NCI-H1436 treated with DMSO at 0.1 percent for 48 hours (cell line): ENCODE data around the gene UBR3.
"Not testable (repeated sequence)": the region's sequence is repeated elsewhere in the genome, so short reads cannot be mapped to it uniquely, and the experiment has no call there.

ENCODE experiments used
- DNase-seq: peaks from one replicate; lab custom pipeline; 2025; lab: John Stamatoyannopoulos, UW

UBR3 gene

DNA sequence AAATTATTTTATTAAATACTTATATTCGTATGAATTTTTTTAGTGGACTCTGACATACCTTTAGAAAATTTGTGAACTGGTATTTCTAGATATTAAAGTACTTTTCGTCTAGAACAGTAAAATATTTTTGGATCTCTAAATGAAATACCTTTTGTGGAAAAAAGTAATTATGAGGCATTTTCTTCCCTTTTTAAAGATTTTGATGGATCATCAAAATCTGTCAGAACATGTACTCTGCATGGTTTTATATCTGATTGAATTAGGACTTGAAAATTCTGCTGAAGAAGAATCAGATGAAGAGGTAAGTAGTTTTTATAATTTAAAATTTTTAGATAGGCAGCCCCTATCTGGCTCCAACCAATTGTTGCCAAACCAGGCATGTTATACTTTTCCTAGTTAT is 118.8 kb downstream of the UBR3 start:
- DNase-seq: no peak

DNA sequence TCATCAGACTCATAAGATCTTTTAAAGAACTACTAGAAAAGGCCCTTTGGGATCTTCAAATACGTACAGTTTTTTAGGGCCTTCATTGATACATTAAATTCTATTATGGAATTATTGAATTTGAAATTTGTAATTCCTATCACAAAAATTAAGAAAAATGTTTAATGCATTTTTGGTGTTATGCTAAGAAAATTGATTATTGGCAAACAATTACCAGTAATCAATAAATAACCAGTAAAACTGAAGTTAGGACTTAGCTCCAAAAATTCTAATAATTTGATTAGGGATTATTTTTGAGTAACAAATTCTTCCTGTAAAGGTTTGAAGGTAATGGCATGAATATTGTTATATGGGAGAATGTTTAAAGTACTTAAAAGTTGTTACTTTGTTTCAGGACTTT is 119.3 kb downstream of the UBR3 start:
- DNase-seq: no peak

- DNase-seq: no peak
Observed at GRCh38 chr2:169955940-169956339, 128.7 kb downstream of the UBR3 start.

GRCh38 chr2:169957219-169957618 is 130.0 kb downstream of the UBR3 start:
- not testable (repeated sequence) for DNase-seq

GRCh38 chr2:169961911-169962310 is 134.7 kb downstream of the UBR3 start:
- DNase-seq: no peak

- no peak for DNase-seq
Observed at GRCh38 chr2:169963786-169964185, 136.5 kb downstream of the UBR3 start.

DNA sequence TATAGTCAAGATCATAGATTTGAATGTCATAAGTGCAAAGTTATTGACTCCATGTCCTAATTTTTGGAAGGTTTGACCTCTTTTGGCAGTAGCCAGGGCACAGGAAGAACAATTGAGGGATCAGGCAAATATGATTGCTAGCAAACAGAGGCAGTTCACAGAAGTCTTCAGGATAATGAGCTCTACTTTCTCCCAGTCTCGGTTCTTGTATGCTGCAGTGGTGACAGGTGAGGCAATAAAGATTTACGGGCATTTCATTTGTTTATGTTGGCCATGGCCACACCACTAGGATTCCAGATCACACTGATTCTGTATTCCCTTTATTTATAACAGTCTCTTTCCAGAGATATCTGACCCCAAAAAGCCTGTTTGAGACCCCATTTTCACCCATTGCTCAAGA is 137.5 kb downstream of the UBR3 start:
- no peak for DNase-seq

GRCh38 chr2:169965495-169965894 is 138.2 kb downstream of the UBR3 start:
- DNase-seq: no peak

GRCh38 chr2:169966454-169966853 is 139.2 kb downstream of the UBR3 start:
- no peak for DNase-seq

DNA sequence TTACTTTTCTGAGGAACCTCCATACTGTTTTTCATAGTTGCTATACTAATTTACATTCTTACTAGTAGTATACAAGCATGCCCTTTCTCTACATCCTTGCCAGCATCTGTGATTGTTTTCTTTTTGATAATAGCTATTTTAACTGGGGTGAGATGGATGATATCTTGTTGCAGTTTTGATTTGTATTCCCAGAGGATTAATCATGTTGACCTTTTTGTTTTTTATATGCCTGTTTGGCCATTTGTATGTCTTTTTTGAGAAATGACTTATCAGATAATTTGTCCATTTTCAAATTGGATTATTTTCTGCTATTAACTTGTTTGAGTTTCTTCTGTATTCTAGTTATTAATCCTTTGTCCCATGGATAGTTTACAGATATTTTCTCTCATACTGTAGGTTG is 141.5 kb downstream of the UBR3 start:
- DNase-seq: no peak

GRCh38 chr2:169975221-169975620 is 148.0 kb downstream of the UBR3 start:
- no peak for DNase-seq

GRCh38 chr2:169976335-169976851 is 149.1 kb downstream of the UBR3 start:
- no peak for DNase-seq

DNA sequence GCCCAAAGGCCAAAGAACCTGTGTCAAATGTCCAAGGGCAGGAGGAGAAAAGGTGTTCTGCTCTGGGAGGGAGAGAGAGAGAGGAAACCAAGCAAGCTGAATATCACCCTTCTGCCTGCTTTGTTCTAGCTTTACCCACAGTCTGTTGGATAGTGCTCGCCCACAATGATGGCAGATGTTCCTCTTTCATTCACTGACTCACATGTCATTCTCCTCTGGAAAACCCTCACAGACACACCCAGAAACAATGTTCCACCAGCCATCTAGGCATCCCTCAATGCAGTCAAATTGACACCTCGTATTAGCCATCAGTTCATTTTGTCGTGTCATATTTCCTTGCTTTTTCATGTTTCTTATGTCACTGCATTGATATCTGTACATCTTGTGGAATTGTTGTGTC is 150.3 kb downstream of the UBR3 start:
- no peak for DNase-seq

DNA sequence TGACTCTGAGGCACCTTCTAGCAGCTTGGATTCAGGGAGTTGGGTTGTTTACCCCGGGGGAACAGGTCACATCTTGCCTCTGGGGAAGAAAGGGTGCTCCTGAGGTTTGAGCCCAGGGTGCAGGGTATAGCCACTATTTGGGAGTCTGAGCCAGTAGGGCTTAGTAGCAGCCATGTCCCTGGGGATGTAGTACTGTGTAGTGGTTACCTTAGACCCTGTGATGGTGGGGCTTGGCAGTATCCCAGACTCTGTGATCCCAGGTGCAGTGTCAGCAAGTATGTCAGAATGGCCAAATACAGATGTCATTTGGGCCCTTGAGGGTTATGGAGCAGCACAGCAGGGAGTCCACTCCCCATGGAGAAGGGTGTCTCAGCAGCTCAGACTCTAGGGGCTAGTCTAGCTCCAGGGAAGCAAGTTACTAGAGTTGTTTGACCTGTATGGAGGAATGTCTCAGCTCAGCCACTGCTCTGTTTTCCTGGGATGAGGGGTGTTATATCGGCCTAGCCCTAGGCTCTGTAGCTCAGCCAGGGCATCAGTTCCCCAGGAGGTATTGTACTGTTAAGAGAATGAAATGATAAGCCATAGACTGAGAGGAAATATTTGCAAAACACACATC is 151.3 kb downstream of the UBR3 start:
- DNase-seq: no peak

DNA sequence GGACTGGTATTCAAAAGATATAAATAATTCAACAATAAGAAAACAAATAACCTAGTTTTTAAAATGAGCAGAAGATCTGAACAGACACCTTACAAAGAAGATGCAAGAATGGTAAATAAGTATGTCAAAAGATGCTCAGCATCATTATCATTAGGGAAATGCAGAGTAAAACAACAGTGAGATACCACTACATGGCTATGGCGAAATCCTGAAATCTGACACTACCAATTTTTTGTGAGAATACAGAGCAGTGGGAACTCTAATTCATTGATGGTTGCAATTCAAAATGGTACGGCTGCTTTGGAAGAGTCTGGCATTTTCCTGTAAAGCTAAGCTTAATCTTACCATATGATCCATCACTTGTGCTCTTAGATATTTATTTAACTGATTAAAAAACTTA is 151.8 kb downstream of the UBR3 start:
- no peak for DNase-seq

GRCh38 chr2:169980001-169980400 is 152.7 kb downstream of the UBR3 start:
- DNase-seq: no peak

- DNase-seq: no peak
Observed at GRCh38 chr2:169980643-169981042, 153.4 kb downstream of the UBR3 start.

DNA sequence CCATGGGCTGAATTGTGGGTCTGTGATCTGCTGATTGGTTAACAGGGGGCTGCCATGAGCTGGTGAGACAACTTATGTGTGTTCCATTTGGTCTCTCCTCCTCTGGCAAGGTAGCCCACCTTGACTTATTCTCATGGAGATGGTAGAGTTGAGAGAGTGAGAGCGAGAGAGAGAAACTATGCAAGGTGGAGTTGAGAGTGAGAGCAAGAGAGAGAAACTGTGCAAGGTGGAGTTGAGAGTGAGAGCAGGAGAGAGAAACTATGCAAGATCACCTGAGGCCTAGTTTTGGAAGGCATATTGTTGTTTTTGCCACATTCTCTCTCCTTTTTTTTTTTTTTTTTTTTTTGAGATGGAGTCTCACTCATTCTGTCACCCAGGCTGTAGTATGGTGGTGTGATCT is 155.7 kb downstream of the UBR3 start:
- DNase-seq: no peak

DNA sequence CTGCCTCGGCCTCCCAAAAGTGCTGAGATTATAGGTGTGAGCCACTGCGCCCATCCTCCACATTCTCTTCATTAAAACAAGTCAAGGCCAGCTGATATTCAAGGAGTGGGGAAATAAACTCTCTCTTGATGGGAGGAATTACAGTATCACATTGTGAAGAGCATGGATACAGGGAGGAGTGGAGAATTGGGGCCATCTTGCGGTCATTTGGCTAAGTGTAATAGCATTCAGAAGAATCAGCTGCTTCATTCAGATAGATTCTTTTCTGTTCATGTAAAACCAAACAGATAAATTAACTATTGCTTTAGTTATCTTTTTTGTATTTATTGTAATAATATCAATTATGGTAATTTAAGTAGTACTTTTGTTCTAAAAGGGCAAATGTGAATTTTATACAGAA is 156.3 kb downstream of the UBR3 start:
- DNase-seq: no peak

GRCh38 chr2:169984145-169984544 is 156.9 kb downstream of the UBR3 start:
- no peak for DNase-seq

DNA sequence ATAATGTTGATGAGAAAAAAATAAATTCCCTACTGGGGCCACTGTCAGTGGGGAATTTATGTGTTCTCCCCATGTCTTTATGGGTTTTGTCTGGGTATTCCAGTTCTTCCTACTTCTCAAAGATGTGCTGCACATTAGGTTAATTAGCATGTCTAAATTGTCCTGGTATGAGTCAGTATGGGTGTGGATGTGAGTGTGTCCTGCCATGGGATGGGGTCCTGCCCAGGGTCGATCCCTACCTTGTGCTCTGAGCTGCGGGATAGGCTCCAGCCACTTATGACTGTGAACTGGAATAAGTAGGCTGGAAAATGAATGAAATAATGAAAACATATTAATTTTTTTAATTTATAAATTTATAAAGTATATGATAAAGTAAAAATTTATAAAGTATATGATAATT is 167.5 kb downstream of the UBR3 start:
- DNase-seq: no peak

GRCh38 chr2:169997140-169997887 is 170.1 kb downstream of the UBR3 start:
- DNase-seq: no peak

- no peak for DNase-seq
Observed at GRCh38 chr2:169999054-169999453, 171.8 kb downstream of the UBR3 start.

GRCh38 chr2:170002096-170002495 is 174.8 kb downstream of the UBR3 start:
- DNase-seq: no peak
